Parathyroid adenoma (tissue), 2 donors: Measurements from ENCODE around the gene FMNL3.

Source experiments
- H2AFZ ChIP-seq: fragments of 300-600 bp; sonication (generic); one replicate; pipeline ENCODE4 v1.7.0; 2017; ENCODE audit warnings: antibody characterized with exemption, mild to moderate bottlenecking
- H3K27ac ChIP-seq: fragments of 300-600 bp; sonication (generic); one replicate; pipeline ENCODE4 v1.7.0; 2017
- H3K27me3 ChIP-seq: fragments of 300-600 bp; sonication (generic); one replicate; pipeline ENCODE4 v1.7.0; 2017; ENCODE audit warnings: low read length; ENCODE audit not compliant: control insufficient read depth, insufficient read depth
- H3K36me3 ChIP-seq: fragments of 300-600 bp; sonication (generic); one replicate; pipeline ENCODE4 v1.7.0; 2017; ENCODE audit warnings: low read length; ENCODE audit not compliant: control insufficient read depth, insufficient read depth
- H3K4me1 ChIP-seq: fragments of 300-600 bp; sonication (generic); one replicate; pipeline ENCODE4 v1.7.0; 2017; ENCODE audit warnings: control low read depth
- H3K4me2 ChIP-seq: fragments of 300-600 bp; sonication (generic); one replicate; pipeline ENCODE4 v1.7.0; 2017; ENCODE audit warnings: low read length
- H3K4me3 ChIP-seq: fragments of 300-600 bp; sonication (generic); one replicate; pipeline ENCODE4 v1.7.0; 2017; ENCODE audit warnings: low read depth, low read length
- H3K79me2 ChIP-seq: fragments of 300-600 bp; sonication (generic); one replicate; pipeline ENCODE4 v1.7.0; 2017; ENCODE audit warnings: control low read depth
- H3K9ac ChIP-seq: fragments of 300-600 bp; sonication (generic); one replicate; pipeline ENCODE4 v1.7.0; 2017; ENCODE audit warnings: mild to moderate bottlenecking
- H3K9me3 ChIP-seq: fragments of 300-600 bp; sonication (generic); one replicate; pipeline ENCODE4 v1.7.0; 2017; ENCODE audit warnings: low read length; ENCODE audit not compliant: control insufficient read depth
- CTCF ChIP-seq: fragments of 300-600 bp; sonication (generic); IDR thresholded peaks from one replicate; pipeline ENCODE4 v1.7.0; 2017; ENCODE audit warnings: antibody characterized with exemption, mild to moderate bottlenecking
- donor health status: primary hyperparathyroidism.

The FMNL3 gene

GRCh38 chr12:49661191-49661590, 46.0 kb downstream of the FMNL3 start:
- Histone ChIP-seq H3K4me1 (no peaks in the 10 kb centered on the region), H3K36me3 (no peaks in the 10 kb centered on the region), H3K4me3 (no peak overlapping the region), H3K9ac (no peak overlapping the region), H3K27ac (no peak overlapping the region), H3K27me3 (no peaks in the 10 kb centered on the region), H3K4me2 (no peak overlapping the region), H2AFZ (no peak overlapping the region), H3K79me2 (no peaks in the 10 kb centered on the region), H3K9me3 (no peaks in the 10 kb centered on the region)
- no peak for TF ChIP-seq CTCF

- Histone ChIP-seq H3K36me3 (no peaks in the 10 kb centered on the region), H3K4me2 (no peak overlapping the region), H3K27ac (no peak overlapping the region), H2AFZ (no peak overlapping the region), H3K9ac (no peak overlapping the region), H3K27me3 (no peaks in the 10 kb centered on the region), H3K9me3 (no peaks in the 10 kb centered on the region), H3K4me1 (no peaks in the 10 kb centered on the region), H3K4me3 (no peak overlapping the region), H3K79me2 (no peaks in the 10 kb centered on the region)
- no peak for TF ChIP-seq CTCF
Measured at GRCh38 chr12:49659753-49660152, 47.5 kb downstream of the FMNL3 start.

GRCh38 chr12:49658276-49658675, 48.9 kb downstream of the FMNL3 start:
- Histone ChIP-seq H3K4me2 (no peak overlapping the region), H3K9ac (no peak overlapping the region), H3K36me3 (no peaks in the 10 kb centered on the region), H3K27me3 (no peaks in the 10 kb centered on the region), H3K79me2 (no peaks in the 10 kb centered on the region), H2AFZ (no peak overlapping the region), H3K27ac (no peak overlapping the region), H3K9me3 (no peaks in the 10 kb centered on the region), H3K4me3 (no peak overlapping the region), H3K4me1 (no peaks in the 10 kb centered on the region)
- TF ChIP-seq CTCF: no peak

- no peak overlapping the region for H2AFZ ChIP-seq
- no peak for TF ChIP-seq CTCF
- H3K9ac ChIP-seq: no peak overlapping the region
- no peak overlapping the region for H3K4me2 ChIP-seq
- H3K4me1 ChIP-seq: no peaks in the 10 kb centered on the region
- no peaks in the 10 kb centered on the region for H3K79me2 ChIP-seq
- H3K36me3 ChIP-seq: no peaks in the 10 kb centered on the region
- no peaks in the 10 kb centered on the region for H3K9me3 ChIP-seq
- no peaks in the 10 kb centered on the region for H3K27me3 ChIP-seq
- no peak overlapping the region for H3K27ac ChIP-seq
- no peak overlapping the region for H3K4me3 ChIP-seq
Measured at GRCh38 chr12:49655595-49656236, 51.5 kb downstream of the FMNL3 start.

GRCh38 chr12:49654715-49655114, 52.5 kb downstream of the FMNL3 start:
- Histone ChIP-seq H3K9ac (no peak overlapping the region), H3K27me3 (no peaks in the 10 kb centered on the region), H3K4me3 (no peak overlapping the region), H3K27ac (no peak overlapping the region), H3K79me2 (no peaks in the 10 kb centered on the region), H3K36me3 (no peaks in the 10 kb centered on the region), H2AFZ (no peak overlapping the region), H3K4me1 (no peaks in the 10 kb centered on the region), H3K4me2 (no peak overlapping the region), H3K9me3 (no peaks in the 10 kb centered on the region)
- TF ChIP-seq CTCF: no peak
